ENCODE results near the gene MOCOS. TPM values are rescaled to one million over a fixed set of nuclear protein-coding genes. Genes with fewer than 3 reads are reported as not detected.

Gene MOCOS
- total RNA-seq, 1 experiment from 2014 or later, result 12.1 TPM

GRCh38 chr18:36194600-36195315 lies 7.5 kb downstream of the MOCOS start:
- Histone ChIP-seq H3K27me3 (ENCODE audit: insufficient read depth, low read length) (no peaks in the 10 kb centered on the region), H3K9ac (ENCODE audit: low read length) (no peak overlapping the region), H3K4me1 (ENCODE audit: control insufficient read depth in 1 of 2, insufficient read depth in 2 of 2, low read length in 2 of 2) (no peaks in the 10 kb centered on the region), H2AFZ (ENCODE audit: low read depth, low read length, poor library complexity, severe bottlenecking) (no peak overlapping the region), H3K36me3 (ENCODE audit: control insufficient read depth in 1 of 2, insufficient read depth in 2 of 2, low read length in 2 of 2) (no peaks in the 10 kb centered on the region; a peak in 1 of 4 replicates), H3K4me2 (ENCODE audit: low read length) (no peak overlapping the region), H3K9me2 (ENCODE audit: insufficient read depth) (no peaks in the 10 kb centered on the region), H3K9me3 (ENCODE audit: control insufficient read depth in 1 of 2, insufficient read depth in 1 of 2, low read depth in 1 of 2, low read length in 2 of 2) (no peaks in the 10 kb centered on the region), H4K20me1 (ENCODE audit: insufficient read depth) (no peaks in the 10 kb centered on the region), H3K4me3 (replicated peaks in 1 of 2; ENCODE audit: low read depth in 1 of 2, low read length in 2 of 2) (no peak overlapping the region), H3K27ac (ENCODE audit: low read depth, low read length) (no peak overlapping the region), H3K79me2 (ENCODE audit: insufficient read depth, low read length) (peaks cover 7% of the 10 kb centered on the region)
- POLR2A ChIA-PET, result no interaction called here
- RAD21 ChIA-PET (ENCODE audit: low non-redundant PET in 1 of 2, low total read pairs in 2 of 2, uncharacterized antibody in 2 of 2, unreplicated experiment in 2 of 2), result no interaction called here
- no peak for DNase-seq (ENCODE audit: low read depth, low spot score)
- CTCF ChIA-PET, result no interaction called here
- TF ChIP-seq EZH2phosphoT487 (IDR thresholded peaks at IDR 0.05; ENCODE audit: borderline replicate concordance) (no peak), ZFX (IDR thresholded peaks at IDR 0.05) (no peak), JUND (IDR thresholded peaks at IDR 0.05) (no peak)
- TF ChIP-seq, protein P1, sequence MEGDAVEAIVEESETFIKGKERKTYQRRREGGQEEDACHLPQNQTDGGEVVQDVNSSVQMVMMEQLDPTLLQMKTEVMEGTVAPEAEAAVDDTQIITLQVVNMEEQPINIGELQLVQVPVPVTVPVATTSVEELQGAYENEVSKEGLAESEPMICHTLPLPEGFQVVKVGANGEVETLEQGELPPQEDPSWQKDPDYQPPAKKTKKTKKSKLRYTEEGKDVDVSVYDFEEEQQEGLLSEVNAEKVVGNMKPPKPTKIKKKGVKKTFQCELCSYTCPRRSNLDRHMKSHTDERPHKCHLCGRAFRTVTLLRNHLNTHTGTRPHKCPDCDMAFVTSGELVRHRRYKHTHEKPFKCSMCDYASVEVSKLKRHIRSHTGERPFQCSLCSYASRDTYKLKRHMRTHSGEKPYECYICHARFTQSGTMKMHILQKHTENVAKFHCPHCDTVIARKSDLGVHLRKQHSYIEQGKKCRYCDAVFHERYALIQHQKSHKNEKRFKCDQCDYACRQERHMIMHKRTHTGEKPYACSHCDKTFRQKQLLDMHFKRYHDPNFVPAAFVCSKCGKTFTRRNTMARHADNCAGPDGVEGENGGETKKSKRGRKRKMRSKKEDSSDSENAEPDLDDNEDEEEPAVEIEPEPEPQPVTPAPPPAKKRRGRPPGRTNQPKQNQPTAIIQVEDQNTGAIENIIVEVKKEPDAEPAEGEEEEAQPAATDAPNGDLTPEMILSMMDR (IDR thresholded peaks at IDR 0.05 in 2 of 3, conservative IDR thresholded peaks at IDR 0.05 in 1 of 3; ENCODE audit: borderline replicate concordance in 1 of 3, insufficient read depth in 1 of 3, low read depth in 2 of 3, low read length in 2 of 3), result no peak
- intact Hi-C loops (cut with micrococcal nuclease), result no loop called here
- ATAC-seq, result no peak
- BruUV-seq (replicated peaks), result no TSS peak

- peaks cover 5% of the 10 kb centered on the region; the same call in 1 of the 2 replicates for H3K79me2 ChIP-seq (ENCODE audit: insufficient read depth, low read length)
- intact Hi-C loops (cut with micrococcal nuclease), result no loop called here
- H4K20me1 ChIP-seq (ENCODE audit: insufficient read depth), result no peaks in the 10 kb centered on the region
- BruUV-seq (replicated peaks), result no TSS peak
- H3K4me3 ChIP-seq (replicated peaks in 1 of 2; ENCODE audit: low read depth in 1 of 2, low read length in 2 of 2), result no peak overlapping the region
- no peaks in the 10 kb centered on the region for H3K9me2 ChIP-seq (ENCODE audit: insufficient read depth)
- no peak overlapping the region for H3K9ac ChIP-seq (ENCODE audit: low read length)
- no peaks in the 10 kb centered on the region; a peak in 1 of 4 replicates for H3K36me3 ChIP-seq (ENCODE audit: control insufficient read depth in 1 of 2, insufficient read depth in 2 of 2, low read length in 2 of 2)
- H3K27ac ChIP-seq (ENCODE audit: low read depth, low read length), result no peak overlapping the region
- H3K4me2 ChIP-seq (ENCODE audit: low read length), result no peak overlapping the region
- ATAC-seq, result no peak
- H3K9me3 ChIP-seq (ENCODE audit: control insufficient read depth in 1 of 2, insufficient read depth in 1 of 2, low read depth in 1 of 2, low read length in 2 of 2), result no peaks in the 10 kb centered on the region
- H2AFZ ChIP-seq (ENCODE audit: low read depth, low read length, poor library complexity, severe bottlenecking), result no peak overlapping the region
- RAD21 ChIA-PET (ENCODE audit: low non-redundant PET in 1 of 2, low total read pairs in 2 of 2, uncharacterized antibody in 2 of 2, unreplicated experiment in 2 of 2), result no interaction called here
- no peaks in the 10 kb centered on the region for H3K27me3 ChIP-seq (ENCODE audit: insufficient read depth, low read length)
- CTCF ChIA-PET, result no interaction called here
- POLR2A ChIA-PET, result no interaction called here
- H3K4me1 ChIP-seq (ENCODE audit: control insufficient read depth in 1 of 2, insufficient read depth in 2 of 2, low read length in 2 of 2), result no peaks in the 10 kb centered on the region
- DNase-seq (ENCODE audit: low read depth, low spot score), result no peak
- no peak for TF ChIP-seq CEBPB (IDR thresholded peaks at IDR 0.05; ENCODE audit: low read depth)
- no peak for TF ChIP-seq ELF1 (IDR thresholded peaks at IDR 0.05; ENCODE audit: borderline replicate concordance, low read depth)
- no peak for TF ChIP-seq EZH2phosphoT487 (IDR thresholded peaks at IDR 0.05; ENCODE audit: borderline replicate concordance)
- TF ChIP-seq, protein P2, sequence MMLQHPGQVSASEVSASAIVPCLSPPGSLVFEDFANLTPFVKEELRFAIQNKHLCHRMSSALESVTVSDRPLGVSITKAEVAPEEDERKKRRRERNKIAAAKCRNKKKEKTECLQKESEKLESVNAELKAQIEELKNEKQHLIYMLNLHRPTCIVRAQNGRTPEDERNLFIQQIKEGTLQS (IDR thresholded peaks at IDR 0.05), result no peak
- TF ChIP-seq POLR2AphosphoS5 (IDR thresholded peaks at IDR 0.05; ENCODE audit: low read depth, low read length), result no peak
- TF ChIP-seq CBX3 (IDR thresholded peaks at IDR 0.05; ENCODE audit: low read depth), result no peak
- TF ChIP-seq YY1 (IDR thresholded peaks at IDR 0.05; ENCODE audit: extremely low read depth, insufficient replicate concordance, low read depth, low read length), result no peak
- TF ChIP-seq EZH2 (IDR thresholded peaks at IDR 0.05), result no peak
- no peak for TF ChIP-seq SRF (IDR thresholded peaks at IDR 0.05; ENCODE audit: low read depth)
- no peak for TF ChIP-seq EGR1 (IDR thresholded peaks at IDR 0.05; ENCODE audit: low read depth)
- no peak for TF ChIP-seq SIN3A (IDR thresholded peaks at IDR 0.05; ENCODE audit: low read depth)
- TF ChIP-seq RAD21 (IDR thresholded peaks at IDR 0.05; ENCODE audit: low read depth), result no peak
- TF ChIP-seq, protein P3, sequence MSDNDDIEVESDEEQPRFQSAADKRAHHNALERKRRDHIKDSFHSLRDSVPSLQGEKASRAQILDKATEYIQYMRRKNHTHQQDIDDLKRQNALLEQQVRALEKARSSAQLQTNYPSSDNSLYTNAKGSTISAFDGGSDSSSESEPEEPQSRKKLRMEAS (IDR thresholded peaks at IDR 0.05), result no peak
- no peak for TF ChIP-seq POLR2A (IDR thresholded peaks at IDR 0.05; ENCODE audit: borderline replicate concordance, extremely low read depth, insufficient read depth, insufficient read length)
- TF ChIP-seq ZFX (IDR thresholded peaks at IDR 0.05), result no peak
- TF ChIP-seq SP1 (IDR thresholded peaks at IDR 0.05; ENCODE audit: low read depth), result no peak
These were observed 8.3 kb downstream of the MOCOS start for GRCh38 chr18:36195427-36196122.
